Endothelial cell of umbilical vein (primary cell): ENCODE results near the gene PRCD. TPM values are rescaled to one million over a fixed set of nuclear protein-coding genes. Genes with fewer than 3 reads are reported as not detected.

Experiments used
- BruUV-seq: library from RNA; stranded (reverse); fragments of 400-500 nt; replicated peaks from 2 replicates; lab custom pipeline; 2021; lab: Mats Ljungman, UMichigan
- CTCF ChIA-PET: fragments of 300-600, 350-600 bp; sonication (Branson Sonifier 250); formaldehyde crosslinking; loops from one replicate; lab custom pipeline; 2021; ENCODE audit warnings: antibody characterized with exemption, inconsistent platforms; lab: Charles Lee
- POLR2A ChIA-PET: fragments of 300-600, 350-600 bp; sonication (Branson Sonifier 250); formaldehyde crosslinking; loops from one replicate; lab custom pipeline; 2021; ENCODE audit warnings: antibody characterized with exemption, inconsistent platforms; lab: Charles Lee
- DNase-seq: peaks from one replicate; pipeline ENCODE4 v3.0.0-alpha.2; 2011; ENCODE audit warnings: low read depth, low spot score
- FAIRE-seq: peaks from 2 replicates; lab custom pipeline; 2011; peaks lifted over from hg19 to GRCh38; lab: Jason Lieb, UNC
- H2AFZ ChIP-seq: 2 replicates; pipeline ENCODE4 v1.6.0; 2012; ENCODE audit warnings: low read depth, low read length, control low read depth, inconsistent platforms
- H3K27ac ChIP-seq: 2 replicates; pipeline ENCODE4 v1.5.1; 2011; ENCODE audit warnings: low read depth, mild to moderate bottlenecking, control low read depth, low read length, moderate library complexity; ENCODE audit not compliant: insufficient read depth
- H3K27me3 ChIP-seq, 2 experiments: 2 replicates each; pipeline versions ENCODE4 v1.6.0 to v1.6.1; 2011; ENCODE audit warnings: low read length in 2 of 2, mixed read lengths in 1 of 2; ENCODE audit not compliant: control insufficient read depth in 2 of 2, insufficient read depth in 2 of 2
- H3K36me3 ChIP-seq, 2 experiments: 2 replicates in 1 of 2; 3 replicates in 1 of 2; pipeline ENCODE4 v1.5.1; 2011; ENCODE audit warnings: low read length in 2 of 2, mild to moderate bottlenecking in 1 of 2, moderate library complexity in 1 of 2; ENCODE audit not compliant: control insufficient read depth in 2 of 2, insufficient read depth in 2 of 2; ENCODE audit errors: extremely low read depth in 1 of 2
- H3K4me1 ChIP-seq: 3 replicates; pipeline ENCODE4 v1.5.1; 2011; ENCODE audit warnings: mild to moderate bottlenecking, low read length; ENCODE audit not compliant: control insufficient read depth, insufficient read depth; ENCODE audit errors: extremely low read depth
- H3K4me2 ChIP-seq: 2 replicates; pipeline ENCODE4 v1.6.1; 2011; ENCODE audit warnings: low read length, control low read depth, mixed read lengths; ENCODE audit not compliant: insufficient read depth
- H3K4me3 ChIP-seq, 3 experiments: fragments of 200-600 bp in 1 of 3; sonication (generic), shearing (Covaris generic) in 1 of 3; replicated peaks in 1 of 3; 2 replicates each; pipeline ENCODE4 v1.5.1; 2011 to 2016; ENCODE audit warnings: control low read depth in 3 of 3, low read length in 3 of 3, mild to moderate bottlenecking in 2 of 3, inconsistent platforms in 1 of 3, low read depth in 1 of 3, moderate library complexity in 1 of 3; ENCODE audit not compliant: insufficient read depth in 1 of 3
- H3K79me2 ChIP-seq: 2 replicates; pipeline ENCODE4 v1.6.0; 2012; ENCODE audit warnings: low read length, inconsistent platforms; ENCODE audit not compliant: control insufficient read depth, insufficient read depth
- H3K9ac ChIP-seq: replicated peaks from 2 replicates; pipeline ENCODE3; 2011; ENCODE audit warnings: low read length, control low read depth; ENCODE audit not compliant: insufficient read depth; ENCODE audit errors: extremely low read depth
- H3K9me1 ChIP-seq: replicated peaks from 3 replicates; pipeline ENCODE4 v1.6.0; 2011; ENCODE audit warnings: mild to moderate bottlenecking, low read length; ENCODE audit not compliant: control insufficient read depth, insufficient read depth; ENCODE audit errors: extremely low read depth
- H3K9me3 ChIP-seq: replicated peaks from 2 replicates; pipeline ENCODE4 v1.5.1; 2012; ENCODE audit warnings: low read length, inconsistent platforms; ENCODE audit not compliant: control insufficient read depth, insufficient read depth
- H4K20me1 ChIP-seq: replicated peaks from 2 replicates; pipeline ENCODE3; 2011; ENCODE audit warnings: mild to moderate bottlenecking, low read length; ENCODE audit not compliant: control insufficient read depth, insufficient read depth; ENCODE audit errors: extremely low read depth
- EZH2 ChIP-seq: IDR thresholded peaks from 2 replicates; pipeline ENCODE4 v1.6.1; 2012; ENCODE audit warnings: borderline replicate concordance, low read depth, mild to moderate bottlenecking, moderate library complexity, low read length, inconsistent platforms; ENCODE audit not compliant: severe bottlenecking
- FOS ChIP-seq: IDR thresholded peaks from 2 replicates; pipeline ENCODE4 v1.6.1; 2011; ENCODE audit warnings: mild to moderate bottlenecking, low read length, moderate library complexity, borderline replicate concordance; ENCODE audit not compliant: insufficient read depth
- GATA2 ChIP-seq: IDR thresholded peaks from 2 replicates; pipeline ENCODE4 v1.7.0; 2011; ENCODE audit warnings: low read depth, mild to moderate bottlenecking, moderate library complexity, mixed read lengths, low read length; ENCODE audit not compliant: insufficient read length, insufficient read depth
- JUN ChIP-seq: IDR thresholded peaks from 2 replicates; pipeline ENCODE4 v1.6.1; 2011; ENCODE audit warnings: borderline replicate concordance, low read depth; ENCODE audit not compliant: insufficient read length, insufficient read depth
- MAX ChIP-seq: IDR thresholded peaks from 2 replicates; pipeline ENCODE4 v1.6.1; 2011; ENCODE audit not compliant: insufficient read depth, insufficient read length
- MYC ChIP-seq: IDR thresholded peaks from one replicate; pipeline ENCODE4 v1.6.1; 2011; ENCODE audit warnings: mild to moderate bottlenecking, low read depth, low read length
- POLR2A ChIP-seq: IDR thresholded peaks from 2 replicates; pipeline ENCODE4 v1.6.1; 2012; ENCODE audit warnings: low read depth, mild to moderate bottlenecking, control low read depth, low read length
- POLR2AphosphoS5 ChIP-seq: IDR thresholded peaks from 2 replicates; pipeline ENCODE4 v1.6.1; 2012; ENCODE audit warnings: low read depth, mild to moderate bottlenecking, control low read depth, low read length, moderate library complexity; ENCODE audit not compliant: insufficient read depth
- dilution Hi-C: fragments of 300-500 bp; cut with MboI; formaldehyde crosslinking; loops from one replicate; pipeline ENCODE4 v1.15.0; 2019; ENCODE audit warnings: low sequenced_read_pairs; ENCODE audit not compliant: extremely low pct_ligation_motif_present
- intact Hi-C: fragments of 100-400 bp; cut with micrococcal nuclease; formaldehyde crosslinking; loops from one replicate; pipeline ENCODE4 v1.10.0; 2022
- polyA plus RNA-seq, 4 experiments: library from polyadenylated mRNA; depleted of rRNA in 3 of 4; stranded (reverse) in 3 of 4; unstranded in 1 of 4; fragments of >200 nt; gene quantifications; 2 replicates each; pipeline versions ENCODE4 v1.2.1 to v1.2.3, GENCODE V29; 2011 to 2012; ENCODE audit warnings: missing spikeins in 1 of 4
- total RNA-seq: library from RNA; stranded (reverse); gene quantifications from 2 replicates; pipeline ENCODE4 v1.2.3, GENCODE V29; 2021
- TF ChIP-seq, protein P1 (sequence below), 2 donors: IDR thresholded peaks; 1 replicate in 1 of 2; 2 replicates in 1 of 2; pipeline ENCODE4 v1.5.1; 2011; ENCODE audit warnings: low read length in 2 of 2, mild to moderate bottlenecking in 2 of 2, moderate library complexity in 2 of 2, control low read depth in 1 of 2, inconsistent platforms in 1 of 2, low read depth in 1 of 2; ENCODE audit not compliant: insufficient read depth in 1 of 2; ENCODE audit errors: extremely low read depth in 1 of 2

PRCD gene
- total and polyA plus RNA-seq, 2 donors (not counting 3 experiments of a cell fraction or from before 2014, with no cell fraction given): not detected

- no peaks in the 10 kb centered on the region for H3K9me3 ChIP-seq
- no peaks in the 10 kb centered on the region for H3K27me3 ChIP-seq
- no peaks in the 10 kb centered on the region for H4K20me1 ChIP-seq
- no TSS peak for BruUV-seq
- DNase-seq (no peak), FAIRE-seq (no peak)
- H3K9me1 ChIP-seq: no peaks in the 10 kb centered on the region
- no peak overlapping the region for H3K4me2 ChIP-seq
- intact Hi-C loops: no loop called here
- dilution Hi-C loops: no loop called here
- H3K27ac ChIP-seq: no peak overlapping the region
- no peaks in the 10 kb centered on the region for H3K36me3 ChIP-seq
- peaks cover 23% of the 10 kb centered on the region for H3K4me1 ChIP-seq
- no peak overlapping the region for H3K9ac ChIP-seq
- CTCF ChIA-PET: interaction anchor here (1.2 to 4.3 kb wide), 2 partner anchors 10 to 14 kb away, joined by 3 to 60 read pairs; no protein-coding TSS in a partner anchor
- no peak overlapping the region for H3K4me3 ChIP-seq
- no peaks in the 10 kb centered on the region for H3K79me2 ChIP-seq
- H2AFZ ChIP-seq: peak overlapping the region; percentile 67
- POLR2A ChIA-PET: no interaction called here
- no peak for TF ChIP-seq POLR2AphosphoS5
- TF ChIP-seq EZH2: no peak
- TF ChIP-seq MAX: no peak
- TF ChIP-seq FOS: no peak
- TF ChIP-seq POLR2A: no peak
- TF ChIP-seq MYC: no peak
These were observed 8.9 kb upstream of the PRCD start for GRCh38 chr17:76530811-76531485.

GRCh38 chr17:76531486-76532038 lies 8.3 kb upstream of the PRCD start:
- Histone ChIP-seq H3K27ac (no peak overlapping the region), H3K9me1 (no peaks in the 10 kb centered on the region), H3K4me3 (no peak overlapping the region), H3K79me2 (no peaks in the 10 kb centered on the region), H3K27me3 (peaks cover 0 to 3% of the 10 kb centered on the region in 2 experiments), H4K20me1 (no peaks in the 10 kb centered on the region), H3K4me1 (peaks cover 23% of the 10 kb centered on the region), H3K9me3 (no peaks in the 10 kb centered on the region), H3K4me2 (no peak overlapping the region), H3K36me3 (no peaks in the 10 kb centered on the region), H2AFZ (no peak overlapping the region), H3K9ac (no peak overlapping the region)
- ChIA-PET CTCF (interaction anchor here (0.6 kb wide), 1 partner anchor 66 kb away, joined by 3 read pairs; no protein-coding TSS in a partner anchor), POLR2A (no interaction called here)
- dilution Hi-C loops (no loop called here), intact Hi-C loops (no loop called here)
- DNase-seq (no peak), FAIRE-seq (no peak)
- TF ChIP-seq POLR2AphosphoS5: no peak
- no peak for TF ChIP-seq GATA2
- TF ChIP-seq, protein P1, sequence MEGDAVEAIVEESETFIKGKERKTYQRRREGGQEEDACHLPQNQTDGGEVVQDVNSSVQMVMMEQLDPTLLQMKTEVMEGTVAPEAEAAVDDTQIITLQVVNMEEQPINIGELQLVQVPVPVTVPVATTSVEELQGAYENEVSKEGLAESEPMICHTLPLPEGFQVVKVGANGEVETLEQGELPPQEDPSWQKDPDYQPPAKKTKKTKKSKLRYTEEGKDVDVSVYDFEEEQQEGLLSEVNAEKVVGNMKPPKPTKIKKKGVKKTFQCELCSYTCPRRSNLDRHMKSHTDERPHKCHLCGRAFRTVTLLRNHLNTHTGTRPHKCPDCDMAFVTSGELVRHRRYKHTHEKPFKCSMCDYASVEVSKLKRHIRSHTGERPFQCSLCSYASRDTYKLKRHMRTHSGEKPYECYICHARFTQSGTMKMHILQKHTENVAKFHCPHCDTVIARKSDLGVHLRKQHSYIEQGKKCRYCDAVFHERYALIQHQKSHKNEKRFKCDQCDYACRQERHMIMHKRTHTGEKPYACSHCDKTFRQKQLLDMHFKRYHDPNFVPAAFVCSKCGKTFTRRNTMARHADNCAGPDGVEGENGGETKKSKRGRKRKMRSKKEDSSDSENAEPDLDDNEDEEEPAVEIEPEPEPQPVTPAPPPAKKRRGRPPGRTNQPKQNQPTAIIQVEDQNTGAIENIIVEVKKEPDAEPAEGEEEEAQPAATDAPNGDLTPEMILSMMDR (IDR thresholded peaks at IDR 0.05; ENCODE audit: extremely low read depth in 1 of 2, insufficient read depth in 1 of 2, low read depth in 1 of 2, low read length in 2 of 2): no peak
- TF ChIP-seq MAX: no peak
- no peak for TF ChIP-seq JUN
- no peak for TF ChIP-seq EZH2
- TF ChIP-seq POLR2A: no peak
- no peak for TF ChIP-seq MYC
- TF ChIP-seq FOS: no peak
- BruUV-seq: no TSS peak
